ENCODE data around the gene CCDC187.

The CCDC187 gene

DNA sequence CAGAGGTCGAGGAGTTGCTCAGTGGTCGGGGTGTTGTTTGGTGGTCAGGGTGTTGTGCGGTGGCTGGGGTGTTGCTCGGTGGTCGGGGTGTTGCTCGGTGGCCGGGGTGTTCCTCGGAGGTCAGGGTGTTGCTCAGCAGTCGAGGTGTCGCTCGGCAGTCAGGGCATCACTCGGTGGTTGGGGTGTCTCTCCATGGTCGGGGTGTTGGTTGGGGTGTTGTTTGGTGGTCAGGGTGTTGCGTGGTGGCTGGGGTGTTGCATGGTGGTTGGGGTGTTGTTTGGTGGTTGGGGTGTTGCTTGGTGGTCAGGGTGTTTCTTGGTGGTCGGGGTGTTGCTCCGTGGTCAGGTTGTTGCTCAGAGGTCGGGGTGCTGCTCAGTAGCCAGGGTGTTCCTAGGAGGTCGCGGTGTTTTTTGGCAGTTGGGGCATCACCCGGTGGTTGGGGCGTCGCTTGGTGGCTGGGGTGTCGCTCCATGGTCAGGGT is 12.4 kb upstream of the CCDC187 start:
- TF ChIP-seq, protein P1, sequence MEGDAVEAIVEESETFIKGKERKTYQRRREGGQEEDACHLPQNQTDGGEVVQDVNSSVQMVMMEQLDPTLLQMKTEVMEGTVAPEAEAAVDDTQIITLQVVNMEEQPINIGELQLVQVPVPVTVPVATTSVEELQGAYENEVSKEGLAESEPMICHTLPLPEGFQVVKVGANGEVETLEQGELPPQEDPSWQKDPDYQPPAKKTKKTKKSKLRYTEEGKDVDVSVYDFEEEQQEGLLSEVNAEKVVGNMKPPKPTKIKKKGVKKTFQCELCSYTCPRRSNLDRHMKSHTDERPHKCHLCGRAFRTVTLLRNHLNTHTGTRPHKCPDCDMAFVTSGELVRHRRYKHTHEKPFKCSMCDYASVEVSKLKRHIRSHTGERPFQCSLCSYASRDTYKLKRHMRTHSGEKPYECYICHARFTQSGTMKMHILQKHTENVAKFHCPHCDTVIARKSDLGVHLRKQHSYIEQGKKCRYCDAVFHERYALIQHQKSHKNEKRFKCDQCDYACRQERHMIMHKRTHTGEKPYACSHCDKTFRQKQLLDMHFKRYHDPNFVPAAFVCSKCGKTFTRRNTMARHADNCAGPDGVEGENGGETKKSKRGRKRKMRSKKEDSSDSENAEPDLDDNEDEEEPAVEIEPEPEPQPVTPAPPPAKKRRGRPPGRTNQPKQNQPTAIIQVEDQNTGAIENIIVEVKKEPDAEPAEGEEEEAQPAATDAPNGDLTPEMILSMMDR (IDR thresholded peaks at IDR 0.05; ENCODE audit: low read depth, low read length, missing control alignments) = no peak
- DNase-seq (ENCODE audit: low read depth) = no peak

DNA sequence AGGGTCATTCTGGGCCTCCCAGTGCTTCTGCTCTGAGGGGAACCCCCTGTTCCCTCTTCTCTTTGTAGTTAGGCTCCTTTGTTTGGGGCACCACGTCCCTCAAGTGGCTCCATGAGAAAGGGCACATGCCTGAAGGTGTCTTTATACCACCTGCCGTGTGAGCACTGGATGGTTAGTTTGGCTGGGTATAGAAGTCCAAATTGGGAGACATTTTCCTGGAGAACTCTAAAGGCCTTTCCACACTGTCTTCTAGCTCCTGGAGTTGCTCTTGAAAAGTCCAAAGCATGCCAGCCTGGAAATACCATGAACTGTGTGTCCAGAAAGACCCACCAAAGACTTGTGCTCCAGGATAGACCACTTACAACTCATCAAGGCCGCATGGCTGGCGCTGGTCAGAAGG is 11.1 kb upstream of the CCDC187 start:
- H3K4me3 ChIP-seq (ENCODE audit: low read depth, low read length) = no peak overlapping the region
- no peak for DNase-seq (ENCODE audit: low read depth)
- TF ChIP-seq, protein P1 (IDR thresholded peaks at IDR 0.05; ENCODE audit: low read depth, low read length, missing control alignments) = no peak

More for the DNA sequence above, 12.4 kb upstream of the CCDC187 start:
- no peak overlapping the region for H3K4me3 ChIP-seq (ENCODE audit: low read depth, low read length)

DNA sequence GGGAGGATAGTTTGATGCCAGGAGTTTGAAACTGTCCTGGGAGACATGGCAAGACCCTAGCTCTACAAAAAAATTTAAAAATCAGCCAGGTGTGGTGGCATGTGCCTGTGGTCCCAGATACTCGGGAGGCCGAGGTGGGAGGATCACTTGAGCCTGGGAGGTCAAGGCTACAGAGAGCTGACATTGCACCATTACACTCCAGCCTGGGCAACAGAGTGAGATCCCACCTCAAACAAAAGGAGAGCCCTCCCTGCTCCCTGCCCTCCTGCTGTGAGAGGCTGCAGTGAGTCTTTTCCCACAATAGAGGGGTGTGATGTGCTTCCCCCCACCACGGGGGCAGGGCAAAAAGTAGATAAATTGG is 10.1 kb upstream of the CCDC187 start:
- H3K4me3 ChIP-seq (ENCODE audit: low read depth, low read length) = no peak overlapping the region
- no peak for DNase-seq (ENCODE audit: low read depth)
- TF ChIP-seq, protein P1 (IDR thresholded peaks at IDR 0.05; ENCODE audit: low read depth, low read length, missing control alignments) = no peak

DNA sequence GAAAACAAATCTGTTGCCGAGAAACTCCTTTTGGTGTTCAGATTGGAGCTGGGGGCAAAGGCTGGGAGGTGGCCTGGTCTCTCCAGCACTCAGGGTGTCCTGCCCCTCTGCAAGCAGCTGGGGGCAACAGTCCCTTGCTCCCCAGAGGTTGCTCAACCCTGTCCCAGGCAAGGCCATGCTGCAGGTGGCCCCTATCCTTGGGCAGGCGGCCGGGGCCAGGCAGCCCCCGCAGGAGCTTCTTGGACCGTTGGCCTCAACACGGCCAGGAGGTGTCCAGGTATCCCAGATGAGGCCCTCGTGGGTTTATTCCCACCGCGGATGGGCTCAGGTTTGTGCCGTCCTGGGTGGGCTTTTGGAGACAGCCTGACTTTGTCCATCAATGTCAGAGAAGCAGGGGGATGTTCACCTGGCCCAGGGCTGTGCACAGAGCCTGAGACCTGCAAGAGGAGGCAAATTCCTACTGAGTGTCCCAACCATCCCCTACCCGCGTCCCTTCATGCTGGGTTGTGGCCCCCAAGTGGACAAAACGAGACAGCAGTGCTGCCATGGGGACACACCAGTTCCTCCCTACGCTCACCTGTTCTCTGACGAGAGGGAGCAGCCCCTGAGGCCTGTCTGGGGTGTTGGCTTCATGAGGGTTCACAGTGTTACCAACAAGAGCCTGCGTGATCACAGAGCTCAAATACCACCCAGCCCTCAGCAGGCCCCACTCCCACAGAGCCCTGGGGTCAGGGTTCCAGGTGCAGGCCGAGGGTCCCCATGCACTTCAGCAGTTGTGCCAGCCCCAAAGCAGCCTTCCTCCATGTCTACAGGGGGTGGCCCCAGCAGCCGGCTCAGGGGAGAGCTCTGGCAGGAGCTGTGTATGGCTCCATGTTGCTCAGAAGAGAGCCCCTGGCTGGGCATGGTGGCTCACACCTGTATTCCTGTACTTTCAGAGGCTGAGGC is 9.5 kb upstream of the CCDC187 start:
- H3K4me3 ChIP-seq (ENCODE audit: low read depth, low read length) = no peak overlapping the region
- TF ChIP-seq, protein P1 (IDR thresholded peaks at IDR 0.05; ENCODE audit: low read depth, low read length, missing control alignments) = no peak
- DNase-seq (ENCODE audit: low read depth) = no peak

DNA sequence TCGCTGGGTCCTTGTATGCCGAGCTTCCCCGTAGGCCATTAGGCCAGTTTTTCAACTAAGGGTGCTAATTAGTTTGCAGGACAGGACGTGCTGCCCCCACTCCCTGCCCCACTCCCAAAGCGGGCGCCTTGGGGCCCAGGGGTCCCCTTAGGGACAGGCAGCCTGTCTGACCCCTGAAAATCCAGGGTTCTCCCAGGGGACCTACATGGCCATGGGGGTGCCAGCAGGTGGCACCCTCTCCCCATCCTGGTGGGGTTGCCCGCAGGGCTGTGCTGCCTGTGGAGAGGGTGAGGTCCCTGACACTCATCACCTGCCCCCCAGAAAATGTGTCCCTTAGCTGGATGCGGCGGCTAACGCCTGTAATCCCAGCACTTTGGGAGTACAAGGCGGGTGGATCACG is 8.5 kb upstream of the CCDC187 start:
- TF ChIP-seq, protein P1 (IDR thresholded peaks at IDR 0.05; ENCODE audit: low read depth, low read length, missing control alignments) = peak; percentile 51
- no peak for DNase-seq (ENCODE audit: low read depth)
- H3K4me3 ChIP-seq (ENCODE audit: low read depth, low read length) = no peak overlapping the region

DNA sequence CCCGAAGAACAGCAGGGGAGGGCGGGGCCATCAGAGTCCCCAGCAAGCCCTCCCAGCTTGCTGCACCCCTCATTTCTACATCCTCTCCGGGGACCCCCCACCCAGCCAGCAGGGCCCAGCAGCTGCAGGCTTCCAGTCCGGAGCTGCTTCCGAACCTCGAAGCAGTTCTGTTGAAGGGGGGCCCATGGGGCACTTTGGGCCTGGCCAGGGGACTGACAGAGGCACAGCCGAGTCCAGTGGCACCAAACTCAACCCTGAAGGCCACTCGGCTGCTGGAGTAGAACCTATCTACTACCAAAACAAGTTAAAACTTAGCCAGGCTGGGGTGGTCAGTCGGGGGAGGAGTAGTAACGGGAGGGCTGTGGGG is 8.1 kb upstream of the CCDC187 start:
- no peak overlapping the region for H3K4me3 ChIP-seq (ENCODE audit: low read depth, low read length)
- no peak for DNase-seq (ENCODE audit: low read depth)
- TF ChIP-seq, protein P1 (IDR thresholded peaks at IDR 0.05; ENCODE audit: low read depth, low read length, missing control alignments) = no peak

Measured in GM12864 (cell line).